Activated T-cell treated with anti-CD3 and anti-CD28 coated beads, Interleukin-2, amount 50 U/mL, for 1 hour (primary cell): ENCODE data around the gene ZDHHC24.
A peak's percentile ranks its signal among the peaks of the same experiment; 100 is the strongest.
"Not testable (repeated sequence)": the region's sequence is repeated elsewhere in the genome, so short reads cannot be mapped to it uniquely, and the experiment has no call there.

Experiments
- DNase-seq: peaks from one replicate; pipeline ENCODE4 v3.0.0-alpha.2; 2020

Gene ZDHHC24

DNA sequence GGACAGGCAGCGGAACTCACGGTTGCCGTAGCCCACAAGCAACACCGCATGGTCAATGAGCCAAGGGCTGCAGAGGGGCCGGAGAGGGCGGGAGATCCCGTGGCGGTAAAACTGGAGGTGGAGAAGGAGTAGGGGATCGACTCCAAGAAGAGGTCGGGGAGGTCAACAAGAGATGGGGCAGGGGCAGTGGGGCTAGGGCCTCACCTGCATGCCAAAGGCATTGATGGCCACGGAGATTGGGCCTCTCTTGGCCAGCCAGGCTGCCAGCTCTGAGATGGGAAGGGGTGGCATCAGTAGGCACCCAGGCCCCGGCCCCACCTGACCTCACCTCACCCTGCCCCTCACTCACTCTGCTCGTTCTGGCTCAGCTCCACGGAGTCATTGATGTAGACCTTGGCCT is 18.7 kb upstream of the ZDHHC24 start:
- DNase-seq, result no peak

- DNase-seq, result no peak
Observed at GRCh38 chr11:66563832-66564231, 18.0 kb upstream of the ZDHHC24 start.

DNA sequence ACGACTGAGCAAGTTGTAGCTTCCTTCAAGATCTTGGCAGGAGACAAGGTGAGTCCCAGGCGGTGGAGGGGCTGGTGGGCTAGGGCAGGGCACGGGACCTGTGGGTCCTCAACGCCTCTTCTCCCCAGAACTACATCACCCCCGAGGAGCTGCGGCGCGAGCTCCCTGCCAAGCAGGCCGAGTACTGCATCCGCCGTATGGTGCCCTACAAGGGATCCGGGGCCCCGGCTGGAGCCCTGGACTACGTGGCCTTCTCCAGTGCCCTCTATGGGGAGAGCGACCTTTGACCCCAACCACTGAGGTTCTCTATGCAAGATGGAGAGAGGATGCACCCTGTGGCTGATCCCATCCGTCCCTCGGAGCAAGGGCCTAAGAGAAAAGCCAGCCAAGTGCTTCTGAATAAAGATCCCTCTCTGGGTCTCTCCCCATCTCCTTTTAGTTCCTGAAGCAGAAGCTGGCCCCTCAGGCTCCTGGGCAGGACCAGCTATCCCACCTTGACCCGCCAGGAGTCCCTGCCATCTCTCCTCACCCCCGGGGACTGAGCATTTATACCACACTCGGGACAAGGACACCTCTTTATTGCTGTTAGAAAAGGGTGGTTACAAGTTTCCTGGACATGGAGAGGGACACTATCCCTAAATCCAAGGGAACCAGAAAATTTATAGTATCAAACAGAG is 17.2 kb upstream of the ZDHHC24 start:
- DNase-seq, result no peak

GRCh38 chr11:66562275-66562674 is 16.4 kb upstream of the ZDHHC24 start:
- no peak for DNase-seq

DNA sequence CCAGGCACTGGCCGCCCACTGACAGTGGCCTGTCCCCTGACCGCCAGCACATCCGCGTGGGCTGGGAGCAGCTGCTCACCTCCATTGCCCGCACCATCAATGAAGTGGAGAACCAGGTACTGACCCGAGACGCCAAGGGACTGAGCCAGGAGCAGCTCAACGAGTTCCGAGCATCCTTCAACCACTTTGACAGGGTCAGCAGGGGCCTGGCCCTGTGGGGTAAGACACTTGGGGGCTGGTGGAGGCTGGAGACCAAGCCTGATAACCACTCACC is 16.1 kb upstream of the ZDHHC24 start:
- no peak for DNase-seq

DNA sequence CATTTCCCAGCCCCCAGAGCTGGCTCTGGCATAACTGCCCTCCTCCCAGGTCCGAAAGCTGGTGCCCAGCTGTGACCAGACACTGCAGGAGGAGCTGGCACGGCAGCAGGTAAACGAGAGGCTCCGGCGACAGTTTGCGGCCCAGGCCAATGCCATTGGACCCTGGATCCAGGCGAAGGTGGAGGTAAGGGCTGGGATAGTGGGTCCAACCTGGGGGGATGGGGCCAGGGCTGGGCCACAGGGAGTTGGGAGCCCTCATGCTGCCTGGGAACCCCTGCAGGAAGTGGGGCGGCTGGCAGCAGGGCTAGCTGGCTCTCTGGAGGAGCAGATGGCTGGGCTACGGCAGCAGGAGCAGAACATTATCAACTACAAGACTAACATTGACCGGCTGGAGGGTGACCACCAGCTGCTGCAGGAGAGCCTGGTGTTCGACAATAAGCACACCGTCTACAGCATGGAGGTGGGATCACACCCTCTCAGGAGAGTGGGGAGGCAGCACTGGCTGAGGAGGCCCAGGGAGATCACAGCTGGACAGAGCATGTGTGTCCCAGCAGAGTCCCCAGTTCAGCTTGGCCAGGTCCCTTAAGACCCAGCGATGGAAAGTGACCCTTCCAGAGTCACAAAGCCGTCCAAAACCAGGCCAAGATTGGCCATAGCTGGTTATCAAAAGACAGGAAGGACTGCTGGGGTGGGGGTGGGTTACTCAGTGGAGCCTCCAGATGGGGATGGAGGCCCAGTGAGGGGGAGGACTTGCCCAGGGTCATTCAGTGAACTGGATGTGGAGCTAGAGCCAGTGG is 15.5 kb upstream of the ZDHHC24 start:
- no peak for DNase-seq

- no peak for DNase-seq
Observed at GRCh38 chr11:66559866-66560676, 14.2 kb upstream of the ZDHHC24 start.

DNA sequence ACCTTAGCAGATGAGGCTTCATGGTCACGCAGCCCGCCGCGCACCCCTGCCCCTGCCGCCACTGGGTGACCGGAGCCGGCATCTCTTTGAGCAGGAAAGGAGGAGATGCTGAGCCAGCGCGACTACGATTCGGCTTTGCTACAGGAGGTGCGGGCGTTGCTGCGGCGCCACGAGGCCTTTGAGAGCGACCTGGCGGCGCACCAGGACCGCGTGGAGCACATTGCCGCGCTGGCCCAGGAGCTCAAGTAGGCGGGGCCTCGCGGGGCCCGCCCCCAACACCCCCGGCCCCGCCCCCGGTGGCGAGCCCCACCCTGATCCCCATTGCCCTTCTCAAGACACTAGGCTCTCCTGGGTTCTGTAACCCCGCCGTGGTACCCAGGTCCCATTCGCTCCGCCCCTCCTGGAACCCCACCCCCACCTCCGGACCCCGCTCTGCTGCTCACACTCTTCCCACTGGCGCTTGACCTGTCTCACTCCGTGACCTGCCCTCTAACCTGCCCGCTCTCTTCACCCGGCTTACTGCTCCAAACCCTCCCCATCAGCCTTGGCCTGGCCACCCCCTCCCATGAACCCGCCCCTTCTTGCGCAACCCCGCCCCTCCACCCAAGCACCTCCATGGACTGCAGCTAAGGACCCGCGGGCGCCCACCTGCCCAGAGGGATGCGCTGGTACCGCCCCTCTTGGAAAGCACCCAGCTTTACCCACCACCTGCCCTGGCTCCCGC is 13.5 kb upstream of the ZDHHC24 start:
- DNase-seq, result peak; percentile 48

DNA sequence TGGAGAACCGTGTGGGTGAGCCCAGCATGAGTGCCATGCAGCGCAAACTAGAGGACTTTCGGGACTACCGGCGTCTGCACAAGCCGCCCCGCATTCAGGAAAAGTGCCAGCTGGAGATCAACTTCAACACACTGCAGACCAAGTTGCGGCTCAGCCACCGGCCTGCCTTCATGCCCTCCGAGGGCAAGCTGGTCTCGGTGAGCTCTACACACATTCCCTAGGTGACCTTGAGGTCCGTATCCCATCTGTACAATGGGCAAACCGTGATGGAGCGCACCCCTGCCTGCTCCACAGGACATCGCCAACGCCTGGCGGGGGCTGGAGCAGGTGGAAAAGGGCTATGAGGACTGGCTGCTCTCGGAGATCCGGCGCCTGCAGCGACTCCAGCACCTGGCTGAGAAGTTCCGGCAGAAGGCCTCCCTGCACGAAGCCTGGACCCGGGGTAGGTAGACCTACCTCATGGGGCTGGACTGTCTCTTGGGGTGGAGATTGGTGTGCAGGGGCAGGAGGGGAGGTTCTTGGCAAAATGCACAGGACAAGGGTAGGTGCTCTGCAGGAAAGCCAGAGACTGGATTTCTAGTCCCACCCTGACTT is 12.0 kb upstream of the ZDHHC24 start:
- no peak for DNase-seq

DNA sequence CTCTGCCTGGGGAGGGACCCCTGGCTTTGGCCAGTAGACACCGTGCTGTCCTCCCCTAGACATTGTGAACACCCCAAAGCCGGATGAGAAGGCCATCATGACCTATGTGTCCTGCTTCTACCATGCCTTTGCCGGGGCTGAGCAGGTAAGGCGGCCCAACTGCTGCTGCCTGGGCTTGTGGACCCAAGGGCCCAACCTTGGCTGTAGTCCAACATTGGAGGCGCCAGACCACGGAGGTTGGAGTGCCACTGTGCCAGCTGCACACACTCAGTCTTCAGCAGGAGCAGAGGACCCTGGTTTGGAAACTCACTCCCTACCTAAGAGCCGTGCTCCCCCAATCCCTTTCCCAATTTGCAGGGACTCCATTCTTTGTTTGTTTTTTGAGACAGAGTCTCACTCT is 10.2 kb upstream of the ZDHHC24 start:
- DNase-seq, result no peak

- DNase-seq, result no peak
Observed at GRCh38 chr11:66555416-66555815, 9.6 kb upstream of the ZDHHC24 start.

GRCh38 chr11:66554602-66555001 is 8.8 kb upstream of the ZDHHC24 start:
- no peak for DNase-seq

DNA sequence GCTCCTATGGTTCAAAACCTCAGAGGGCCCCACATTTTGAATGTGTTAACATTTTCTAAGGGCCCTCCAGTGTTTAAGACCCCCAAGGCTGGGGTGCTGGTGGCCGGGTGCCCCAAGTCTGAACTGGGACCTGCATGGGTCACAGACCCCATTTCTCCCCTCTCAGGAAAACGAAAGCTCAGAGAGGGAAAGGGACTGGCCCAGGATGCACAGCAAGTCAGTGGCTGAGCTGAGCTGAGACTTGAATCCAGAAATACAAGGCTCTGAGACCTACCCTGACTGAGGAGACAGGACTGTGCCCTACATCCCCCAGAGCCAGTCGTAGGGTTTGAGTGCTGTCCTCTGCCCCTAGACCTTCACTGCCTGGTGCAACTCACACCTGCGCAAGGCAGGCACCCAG is 5.0 kb upstream of the ZDHHC24 start:
- DNase-seq, result no peak

DNA sequence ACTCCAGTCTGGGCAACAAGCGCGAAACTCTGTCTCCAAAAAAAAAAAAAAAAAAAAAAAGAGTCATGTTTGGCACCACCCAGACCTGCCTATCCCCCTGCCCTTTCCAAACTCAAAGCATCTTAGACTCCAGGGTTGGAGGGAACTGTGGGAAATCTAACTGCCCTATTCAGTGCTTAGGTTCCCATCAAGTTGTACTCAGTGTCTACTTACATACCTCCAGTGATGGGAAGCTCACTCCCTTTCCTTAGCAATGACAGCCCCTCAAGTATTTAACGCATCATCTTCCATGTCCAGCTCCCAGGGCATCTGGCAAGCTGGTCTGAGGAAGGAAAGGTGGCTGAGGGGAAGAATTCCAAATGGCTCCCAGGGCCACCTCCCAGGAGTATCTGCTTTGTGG is 3.8 kb upstream of the ZDHHC24 start:
- DNase-seq, result no peak

GRCh38 chr11:66548774-66549630 is 3.2 kb upstream of the ZDHHC24 start:
- DNase-seq, result no peak

DNA sequence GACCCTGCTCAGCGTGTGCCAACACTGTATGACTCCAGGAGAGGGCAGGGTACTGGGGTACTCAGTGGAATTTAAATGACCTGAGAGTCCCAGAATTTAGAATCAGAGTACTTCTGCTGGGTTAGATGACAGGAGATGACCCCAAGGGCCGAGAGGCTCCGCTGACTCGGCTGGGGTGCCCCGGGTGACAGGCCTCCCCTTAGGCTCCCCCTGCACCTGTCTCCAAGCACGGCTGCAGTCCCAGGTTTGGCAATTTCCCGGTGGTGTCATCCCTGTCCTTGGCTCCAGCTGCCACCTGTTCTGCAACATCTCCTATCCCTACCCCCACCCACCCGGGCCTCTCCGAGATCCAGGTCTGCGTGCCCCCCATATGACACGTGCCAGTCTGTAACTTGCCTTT is 2.2 kb upstream of the ZDHHC24 start:
- DNase-seq, result no peak

GRCh38 chr11:66547662-66548009 is 1.8 kb upstream of the ZDHHC24 start:
- no peak for DNase-seq

DNA sequence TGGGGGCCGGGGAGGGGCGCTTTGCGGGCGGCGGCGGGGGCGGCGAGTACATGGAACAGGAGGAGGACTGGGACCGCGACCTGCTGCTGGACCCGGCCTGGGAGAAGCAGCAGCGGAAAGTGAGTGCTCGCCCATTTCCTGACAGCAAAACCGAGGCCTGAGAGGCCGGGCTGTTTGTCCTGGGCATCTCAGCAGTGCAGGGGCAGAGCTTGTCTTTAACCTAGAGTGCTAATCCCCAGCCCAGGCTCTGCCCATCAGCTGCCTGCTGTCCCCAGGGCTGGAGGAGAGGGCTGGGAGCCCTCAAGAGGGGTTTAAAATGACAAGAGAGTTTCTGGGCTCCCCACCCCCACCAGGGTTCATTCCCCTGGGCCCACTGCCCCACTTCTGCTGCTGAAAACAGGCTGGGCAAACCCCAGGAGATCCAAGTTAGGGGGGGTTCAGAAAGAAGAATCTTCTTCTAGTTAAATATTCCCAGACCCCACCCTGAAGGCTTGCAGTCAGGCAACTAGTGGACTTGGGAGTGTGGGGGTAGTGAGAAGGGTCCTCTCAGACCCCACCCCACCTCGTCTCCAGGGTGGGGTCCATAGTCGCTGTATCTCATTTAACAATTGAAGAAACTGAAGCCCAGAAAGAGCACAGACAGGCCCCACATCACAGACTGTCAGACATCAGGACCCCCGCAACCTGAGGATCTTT is 1.3 kb upstream of the ZDHHC24 start:
- DNase-seq, result no peak

- DNase-seq, result no peak
Observed at GRCh38 chr11:66546368-66546965, 619 bp upstream of the ZDHHC24 start, which contains the start of gene ACTN3. Gene ACTN3, plus strand, starts transcription at chr11:66546903. Its CDS starts 35 bp downstream, at chr11:66546938.

GRCh38 chr11:66544952-66545351 is 896 bp downstream of the ZDHHC24 start:
- DNase-seq, result not testable (repeated sequence)
